Neural crest cell (in vitro differentiated cells): ENCODE results near the gene AUNIP. TPM values are rescaled to one million over a fixed set of nuclear protein-coding genes. Genes with fewer than 3 reads are reported as not detected.
A peak's percentile ranks its signal among the peaks of the same experiment; 100 is the strongest.

Source experiments
- DNase-seq: peaks from one replicate; pipeline ENCODE4 v3.0.0; 2021; ENCODE audit warnings: low read depth, mixed read lengths, low spot score
- H3K27ac Mint-ChIP-seq: one replicate; pipeline ENCODE4 v1.8.0; 2021; ENCODE audit warnings: mild to moderate bottlenecking, mixed read lengths; ENCODE audit not compliant: unreplicated experiment
- H3K27me3 Mint-ChIP-seq: 2 replicates; pipeline ENCODE4 v1.8.0; 2021; ENCODE audit warnings: low read depth, mild to moderate bottlenecking, mixed read lengths
- H3K36me3 Mint-ChIP-seq: 2 replicates; pipeline ENCODE4 v1.8.0; 2021; ENCODE audit warnings: low read depth, mild to moderate bottlenecking, mixed read lengths
- H3K4me1 Mint-ChIP-seq: 2 replicates; pipeline ENCODE4 v1.8.0; 2021; ENCODE audit warnings: mixed read lengths
- H3K4me3 Mint-ChIP-seq: one replicate; pipeline ENCODE4 v1.8.0; 2021; ENCODE audit warnings: mild to moderate bottlenecking, mixed read lengths
- H3K9me3 Mint-ChIP-seq: 2 replicates; pipeline ENCODE4 v1.8.0; 2021; ENCODE audit warnings: mixed read lengths
- total RNA-seq: library from RNA; stranded (reverse); gene quantifications from 2 replicates; pipeline ENCODE4 v1.2.1, GENCODE V29; 2021
- TF ChIP-seq, protein P1 (sequence below): fragments of 200-600 bp; sonication (generic); conservative IDR thresholded peaks from 2 replicates; pipeline ENCODE4 v1.5.0; 2021; ENCODE audit warnings: antibody characterized with exemption, mild to moderate bottlenecking

Gene AUNIP
- total RNA-seq, 1 donor from 2014 or later: 13.6 TPM

DNA sequence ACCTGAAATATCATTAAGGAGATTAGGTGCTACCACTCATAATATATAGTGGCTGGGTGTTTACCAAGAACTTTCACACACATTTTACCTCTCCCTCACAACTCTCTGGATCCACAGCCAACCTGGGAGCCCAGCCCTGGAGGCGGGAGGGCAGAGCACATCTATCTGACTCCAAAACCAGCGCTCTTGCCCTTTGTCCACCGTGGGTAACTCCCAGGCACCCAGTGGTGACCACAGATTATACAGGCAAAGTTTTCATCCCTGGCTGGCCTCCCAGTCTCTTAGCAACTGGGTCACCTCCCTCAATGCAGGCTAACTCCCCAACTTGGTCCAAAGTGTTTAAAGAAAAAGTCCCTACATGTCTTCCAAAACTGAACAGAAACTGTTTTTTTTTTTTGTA is 13.9 kb upstream of the AUNIP start:
- no peak for DNase-seq
- Mint-ChIP-seq H3K27me3 (peaks cover 3% of the 10 kb centered on the region), H3K27ac (no peak overlapping the region), H3K9me3 (no peaks in the 10 kb centered on the region), H3K36me3 (no peaks in the 10 kb centered on the region), H3K4me3 (peak overlapping the region; percentile 68), H3K4me1 (peaks cover 12% of the 10 kb centered on the region)
- TF ChIP-seq, protein P1, sequence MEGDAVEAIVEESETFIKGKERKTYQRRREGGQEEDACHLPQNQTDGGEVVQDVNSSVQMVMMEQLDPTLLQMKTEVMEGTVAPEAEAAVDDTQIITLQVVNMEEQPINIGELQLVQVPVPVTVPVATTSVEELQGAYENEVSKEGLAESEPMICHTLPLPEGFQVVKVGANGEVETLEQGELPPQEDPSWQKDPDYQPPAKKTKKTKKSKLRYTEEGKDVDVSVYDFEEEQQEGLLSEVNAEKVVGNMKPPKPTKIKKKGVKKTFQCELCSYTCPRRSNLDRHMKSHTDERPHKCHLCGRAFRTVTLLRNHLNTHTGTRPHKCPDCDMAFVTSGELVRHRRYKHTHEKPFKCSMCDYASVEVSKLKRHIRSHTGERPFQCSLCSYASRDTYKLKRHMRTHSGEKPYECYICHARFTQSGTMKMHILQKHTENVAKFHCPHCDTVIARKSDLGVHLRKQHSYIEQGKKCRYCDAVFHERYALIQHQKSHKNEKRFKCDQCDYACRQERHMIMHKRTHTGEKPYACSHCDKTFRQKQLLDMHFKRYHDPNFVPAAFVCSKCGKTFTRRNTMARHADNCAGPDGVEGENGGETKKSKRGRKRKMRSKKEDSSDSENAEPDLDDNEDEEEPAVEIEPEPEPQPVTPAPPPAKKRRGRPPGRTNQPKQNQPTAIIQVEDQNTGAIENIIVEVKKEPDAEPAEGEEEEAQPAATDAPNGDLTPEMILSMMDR: no peak

DNA sequence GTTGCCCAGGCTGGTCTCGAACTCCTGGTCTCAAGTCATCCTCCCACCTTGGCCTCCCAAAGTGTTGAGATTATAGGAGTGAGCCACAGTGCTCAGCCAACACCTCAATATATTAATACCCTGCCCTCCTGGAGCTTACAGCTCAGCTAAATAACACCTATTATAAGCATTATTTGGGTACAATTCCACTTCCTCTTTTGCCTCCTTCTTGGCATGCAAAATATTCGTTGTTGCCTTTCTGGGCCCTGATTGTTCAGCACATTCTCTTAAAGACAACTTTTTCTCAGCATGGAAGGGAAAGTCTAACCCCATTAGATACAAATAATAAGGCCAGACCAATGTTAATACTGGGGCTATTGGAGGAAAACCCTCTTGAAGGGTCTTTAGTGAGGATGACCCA is 13.5 kb upstream of the AUNIP start:
- no peaks in the 10 kb centered on the region for H3K36me3 Mint-ChIP-seq
- H3K27me3 Mint-ChIP-seq: peaks cover 3% of the 10 kb centered on the region
- DNase-seq: no peak
- H3K27ac Mint-ChIP-seq: no peak overlapping the region
- TF ChIP-seq, protein P1: no peak
- H3K9me3 Mint-ChIP-seq: no peaks in the 10 kb centered on the region
- H3K4me3 Mint-ChIP-seq: no peak overlapping the region
- H3K4me1 Mint-ChIP-seq: peaks cover 15% of the 10 kb centered on the region

DNA sequence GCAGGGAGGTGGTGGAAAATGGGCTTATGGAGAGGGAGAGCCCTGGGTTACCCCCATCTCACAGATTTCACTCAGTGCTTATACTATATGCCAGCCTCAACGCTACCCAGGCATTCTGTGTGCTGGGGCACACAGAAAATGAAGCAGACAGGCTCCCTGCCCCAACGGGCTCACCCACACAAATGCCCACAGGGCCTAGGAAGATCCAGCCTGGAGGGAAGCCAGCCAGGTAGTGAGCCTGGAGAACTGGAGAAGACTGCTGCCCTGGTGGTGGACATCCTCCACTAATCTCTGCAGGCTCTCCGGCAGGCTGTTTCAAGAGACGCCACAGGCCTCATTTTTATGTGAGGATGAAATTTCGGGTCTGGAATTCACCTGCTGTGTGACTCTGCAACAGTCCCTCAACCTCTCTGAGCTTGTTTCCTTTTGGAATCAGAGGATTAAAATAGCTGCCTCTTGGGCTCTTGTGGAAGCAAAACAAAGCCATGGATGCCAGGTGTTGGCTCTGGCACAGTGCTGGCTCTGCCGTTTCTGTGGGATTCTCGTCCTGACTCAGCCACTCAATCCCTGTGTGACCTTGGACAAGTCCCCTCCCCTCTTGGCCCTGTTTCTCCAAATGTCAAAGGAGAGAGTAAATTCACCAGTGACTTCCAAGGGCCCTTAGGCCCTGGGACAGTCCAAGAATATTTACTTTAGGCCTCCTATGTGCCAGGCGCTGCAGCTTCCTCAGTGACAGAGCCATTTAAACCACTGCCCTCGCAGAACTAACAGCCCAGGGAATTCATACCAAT is 12.6 kb upstream of the AUNIP start:
- TF ChIP-seq, protein P1: no peak
- H3K27me3 Mint-ChIP-seq: peaks cover 3% of the 10 kb centered on the region
- no peaks in the 10 kb centered on the region for H3K36me3 Mint-ChIP-seq
- H3K4me3 Mint-ChIP-seq: no peak overlapping the region
- H3K4me1 Mint-ChIP-seq: peaks cover 21% of the 10 kb centered on the region
- no peak overlapping the region for H3K27ac Mint-ChIP-seq
- no peaks in the 10 kb centered on the region for H3K9me3 Mint-ChIP-seq
- no peak for DNase-seq

DNA sequence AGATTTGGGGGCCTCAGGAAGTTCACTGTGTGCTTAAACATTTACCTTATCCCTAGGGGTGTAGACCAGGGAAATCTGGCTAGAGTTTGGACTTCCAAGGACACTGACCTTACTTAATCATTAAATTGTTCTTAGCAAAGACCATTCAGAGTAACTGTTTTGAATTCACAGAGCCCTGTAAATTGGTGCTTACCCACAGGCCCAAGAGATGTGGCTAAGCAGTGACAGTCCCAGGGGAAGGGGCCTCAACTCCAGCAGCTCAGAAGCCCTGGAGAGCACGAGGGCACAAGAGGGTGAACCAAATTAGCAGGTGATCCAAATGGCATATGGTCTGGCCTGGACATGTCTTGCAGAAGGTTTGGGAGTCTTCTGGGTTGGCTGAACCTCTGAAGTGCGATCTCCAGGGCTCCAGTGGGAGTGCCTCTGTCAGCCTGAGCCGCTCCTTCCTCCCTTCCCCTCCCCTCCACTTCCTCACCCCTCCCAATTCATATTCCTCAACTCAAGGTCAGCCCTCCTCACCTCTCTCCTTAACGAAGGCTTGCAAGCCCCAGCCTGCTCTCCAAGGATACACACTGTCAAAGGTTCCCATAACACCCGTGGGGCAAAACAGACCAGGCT is 11.9 kb upstream of the AUNIP start:
- TF ChIP-seq, protein P1: no peak
- Mint-ChIP-seq H3K27me3 (peaks cover 2% of the 10 kb centered on the region), H3K9me3 (no peaks in the 10 kb centered on the region), H3K36me3 (no peaks in the 10 kb centered on the region), H3K4me1 (peaks cover 22% of the 10 kb centered on the region), H3K27ac (no peak overlapping the region), H3K4me3 (no peak overlapping the region)
- DNase-seq: no peak

DNA sequence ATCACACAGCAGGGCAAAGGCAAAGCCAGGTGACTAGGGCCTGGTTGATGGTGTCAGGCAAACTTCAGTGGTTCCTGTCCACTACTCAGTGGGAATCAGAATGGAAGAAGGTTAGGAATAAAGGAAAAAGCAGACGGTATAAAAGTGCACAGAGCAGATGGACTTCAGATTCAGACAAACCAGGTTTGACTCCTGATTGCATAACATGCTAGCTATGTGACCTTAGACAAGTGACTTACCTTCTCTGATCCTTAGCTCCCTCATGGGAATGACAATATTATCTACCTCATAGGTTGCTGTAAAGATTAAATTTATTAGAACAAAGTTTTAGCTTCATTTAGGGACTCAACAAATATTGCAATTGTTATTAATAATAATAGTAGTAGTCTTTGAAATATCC is 11.4 kb upstream of the AUNIP start:
- DNase-seq: no peak
- Mint-ChIP-seq H3K4me3 (no peak overlapping the region), H3K27ac (no peak overlapping the region), H3K36me3 (no peaks in the 10 kb centered on the region), H3K27me3 (no peaks in the 10 kb centered on the region), H3K4me1 (peaks cover 21% of the 10 kb centered on the region), H3K9me3 (no peaks in the 10 kb centered on the region)
- TF ChIP-seq, protein P1: no peak
